KBM-7 (cell line): ENCODE results near the gene MDH2.
"Not testable (repeated sequence)": the region's sequence is repeated elsewhere in the genome, so short reads cannot be mapped to it uniquely, and the experiment has no call there.

Experiments
- DNase-seq: peaks from one replicate; pipeline ENCODE4 v3.0.0-alpha.2; 2015
- in situ Hi-C: fragments of 300-500 bp; cut with MboI; formaldehyde crosslinking; loops from 2 replicates; pipeline ENCODE4 v1.14.3; 2020; ENCODE audit warnings: low sequenced_read_pairs, low pct_unique_long_range_greater_than_20kb, mixed read lengths

The MDH2 gene

GRCh38 chr7:76094326-76094725 lies 46.4 kb downstream of the MDH2 start:
- DNase-seq, in situ Hi-C loops: not testable (repeated sequence)

GRCh38 chr7:76095908-76096307 lies 48.0 kb downstream of the MDH2 start:
- in situ Hi-C loops = no loop called here
- no peak for DNase-seq

GRCh38 chr7:76101693-76102437 lies 54.0 kb downstream of the MDH2 start:
- DNase-seq, in situ Hi-C loops: not testable (repeated sequence)

GRCh38 chr7:76103788-76104187 lies 55.9 kb downstream of the MDH2 start:
- in situ Hi-C loops, DNase-seq: not testable (repeated sequence)

- in situ Hi-C loops, DNase-seq: not testable (repeated sequence)
These were observed 58.2 kb downstream of the MDH2 start for GRCh38 chr7:76106130-76106529.

- DNase-seq = no peak
- in situ Hi-C loops = no loop called here
These were observed 59.0 kb downstream of the MDH2 start for GRCh38 chr7:76106893-76107292.

- peak; percentile 55 for DNase-seq
These were observed 60.8 kb downstream of the MDH2 start for GRCh38 chr7:76108540-76109233.

GRCh38 chr7:76113042-76113630 lies 65.2 kb downstream of the MDH2 start:
- DNase-seq, in situ Hi-C loops: not testable (repeated sequence)

More at GRCh38 chr7:76108540-76109233, 60.8 kb downstream of the MDH2 start:
- in situ Hi-C loops = no loop called here

GRCh38 chr7:76114742-76115141 lies 66.8 kb downstream of the MDH2 start:
- in situ Hi-C loops, DNase-seq: not testable (repeated sequence)
